NB4 (cell line): ENCODE measurements around the gene TMEM140.

Experiments used
- CTCF ChIP-seq: IDR thresholded peaks from one replicate; pipeline ENCODE4 v1.5.1; 2012; ENCODE audit warnings: low read depth, low read length
- MAX ChIP-seq: IDR thresholded peaks from 2 replicates; pipeline ENCODE4 v1.6.1; 2011; ENCODE audit warnings: low read depth, low read length
- MYC ChIP-seq: IDR thresholded peaks from 2 replicates; pipeline ENCODE4 v1.6.1; 2011; ENCODE audit warnings: low read depth, low read length
- POLR2A ChIP-seq: IDR thresholded peaks from 2 replicates; pipeline ENCODE4 v1.6.1; 2011; ENCODE audit warnings: mild to moderate bottlenecking; ENCODE audit not compliant: insufficient read length; ENCODE audit errors: extremely low read depth

- TF ChIP-seq MAX: no peak
- no peak for TF ChIP-seq CTCF
- TF ChIP-seq MYC: no peak
- no peak for TF ChIP-seq POLR2A
Measured at GRCh38 chr7:135152442-135152841, 4.6 kb downstream of the TMEM140 start.
